ENCODE data around the gene MYCBP.

DNA sequence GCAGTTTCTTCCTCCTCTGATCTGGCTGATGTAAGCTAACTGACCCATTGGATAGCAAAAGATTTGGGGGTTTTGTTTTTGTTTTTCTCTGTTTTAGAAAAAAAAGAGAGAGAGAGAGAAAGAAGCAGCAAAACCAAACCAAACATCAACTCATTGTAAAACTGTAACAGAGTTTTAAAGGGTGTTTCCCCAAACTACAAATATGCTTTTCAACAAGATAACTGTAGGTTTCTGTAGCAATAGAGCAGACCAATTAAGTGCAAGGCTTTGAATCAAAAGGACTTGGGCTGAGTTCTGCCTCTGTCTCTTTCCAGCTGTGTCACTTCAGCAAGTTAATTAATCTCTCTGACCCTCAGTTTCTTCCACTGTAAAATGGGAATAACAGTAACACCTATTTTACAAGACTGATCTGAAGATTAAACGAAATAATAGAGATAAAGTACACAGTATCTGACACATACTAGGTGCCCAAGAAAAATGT is 58.1 kb downstream of the MYCBP start:
- no peak for TF ChIP-seq CTCF (conservative IDR thresholded peaks at IDR 0.05; ENCODE audit: low read depth, low read length)
- TF ChIP-seq EZH2 (IDR thresholded peaks at IDR 0.05; ENCODE audit: low read length, unreplicated experiment), result no peak

Data from PC-3 (cell line).